GM12873 (cell line): ENCODE measurements around the gene CTNND2.

ENCODE experiments used
- TF ChIP-seq, protein P1 (sequence below): IDR thresholded peaks from 2 replicates; pipeline ENCODE4 v1.5.1; 2012; ENCODE audit warnings: low read depth, mild to moderate bottlenecking, moderate library complexity, low read length, control low read depth; ENCODE audit not compliant: insufficient read depth; ENCODE audit errors: missing control alignments

The CTNND2 gene

DNA sequence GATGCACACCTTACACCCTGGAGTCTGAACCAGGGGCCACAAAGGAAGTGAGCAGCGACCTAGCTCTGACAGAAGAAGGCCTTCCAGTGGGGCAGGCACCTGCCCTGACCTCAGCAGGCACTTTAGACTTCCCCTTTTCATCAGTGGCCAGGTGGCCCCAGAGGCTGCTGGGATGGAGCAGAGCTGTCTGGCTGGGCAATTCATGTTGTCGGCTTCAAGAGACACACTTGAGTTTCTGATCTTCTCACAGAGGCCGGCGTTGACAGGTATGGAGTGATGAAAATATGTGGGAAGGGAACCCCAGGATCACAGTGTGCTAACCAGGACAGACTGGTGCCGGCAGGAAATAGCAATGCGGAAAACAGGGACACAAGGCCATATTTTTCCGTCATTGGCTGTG lies 375.5 kb downstream of the CTNND2 start:
- TF ChIP-seq, protein P1, sequence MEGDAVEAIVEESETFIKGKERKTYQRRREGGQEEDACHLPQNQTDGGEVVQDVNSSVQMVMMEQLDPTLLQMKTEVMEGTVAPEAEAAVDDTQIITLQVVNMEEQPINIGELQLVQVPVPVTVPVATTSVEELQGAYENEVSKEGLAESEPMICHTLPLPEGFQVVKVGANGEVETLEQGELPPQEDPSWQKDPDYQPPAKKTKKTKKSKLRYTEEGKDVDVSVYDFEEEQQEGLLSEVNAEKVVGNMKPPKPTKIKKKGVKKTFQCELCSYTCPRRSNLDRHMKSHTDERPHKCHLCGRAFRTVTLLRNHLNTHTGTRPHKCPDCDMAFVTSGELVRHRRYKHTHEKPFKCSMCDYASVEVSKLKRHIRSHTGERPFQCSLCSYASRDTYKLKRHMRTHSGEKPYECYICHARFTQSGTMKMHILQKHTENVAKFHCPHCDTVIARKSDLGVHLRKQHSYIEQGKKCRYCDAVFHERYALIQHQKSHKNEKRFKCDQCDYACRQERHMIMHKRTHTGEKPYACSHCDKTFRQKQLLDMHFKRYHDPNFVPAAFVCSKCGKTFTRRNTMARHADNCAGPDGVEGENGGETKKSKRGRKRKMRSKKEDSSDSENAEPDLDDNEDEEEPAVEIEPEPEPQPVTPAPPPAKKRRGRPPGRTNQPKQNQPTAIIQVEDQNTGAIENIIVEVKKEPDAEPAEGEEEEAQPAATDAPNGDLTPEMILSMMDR, result no peak

DNA sequence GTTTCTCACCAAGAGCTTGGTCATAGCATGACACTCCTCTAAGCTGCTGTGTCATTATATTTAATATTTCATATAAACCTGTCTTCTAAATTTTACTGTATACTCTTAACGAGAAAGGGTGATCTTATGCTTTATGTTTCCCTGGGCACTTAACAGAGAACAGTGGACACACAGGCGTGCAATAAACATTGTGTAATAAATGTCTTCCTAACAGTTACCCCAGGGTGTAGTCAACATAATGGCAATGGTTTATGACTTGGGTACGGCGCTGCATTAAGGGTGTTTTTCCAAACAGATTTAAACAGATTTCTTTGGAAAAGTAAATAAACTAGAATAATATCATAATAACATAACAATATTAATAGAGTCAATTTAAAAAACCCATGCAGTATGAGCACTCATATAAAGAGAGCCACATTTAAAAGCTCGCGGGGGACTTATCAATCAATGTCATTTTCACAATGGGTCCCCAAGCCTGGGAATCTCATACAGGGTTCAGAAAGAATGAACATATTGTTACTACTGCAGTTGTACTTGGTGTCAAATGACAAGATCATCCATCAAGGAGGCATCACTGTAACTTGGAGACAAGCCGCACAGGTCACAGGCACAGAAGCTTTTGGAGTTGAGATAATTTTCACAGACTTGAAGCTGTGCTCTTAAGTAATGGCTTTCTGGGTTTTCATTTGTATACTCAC lies 376.4 kb downstream of the CTNND2 start:
- TF ChIP-seq, protein P1, result no peak

DNA sequence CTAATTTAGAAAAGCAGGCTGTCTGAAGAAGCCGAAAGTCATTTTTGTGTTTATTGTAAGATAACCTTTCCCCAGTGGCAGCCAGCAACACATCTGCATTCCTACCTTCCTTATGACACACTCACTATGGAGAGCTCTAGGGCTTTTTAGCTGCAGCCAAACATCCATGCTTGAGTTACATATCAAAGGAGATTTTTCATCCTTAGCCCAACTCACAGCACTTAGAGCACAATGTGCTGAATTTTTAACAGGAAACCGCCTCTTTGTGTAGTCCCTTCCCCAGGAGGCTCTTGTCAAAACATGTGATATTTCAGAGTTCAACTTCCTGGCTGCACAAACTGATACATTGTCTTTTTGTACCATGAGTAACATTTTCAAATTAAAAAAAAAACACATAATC lies 379.2 kb downstream of the CTNND2 start:
- TF ChIP-seq, protein P1, result no peak

DNA sequence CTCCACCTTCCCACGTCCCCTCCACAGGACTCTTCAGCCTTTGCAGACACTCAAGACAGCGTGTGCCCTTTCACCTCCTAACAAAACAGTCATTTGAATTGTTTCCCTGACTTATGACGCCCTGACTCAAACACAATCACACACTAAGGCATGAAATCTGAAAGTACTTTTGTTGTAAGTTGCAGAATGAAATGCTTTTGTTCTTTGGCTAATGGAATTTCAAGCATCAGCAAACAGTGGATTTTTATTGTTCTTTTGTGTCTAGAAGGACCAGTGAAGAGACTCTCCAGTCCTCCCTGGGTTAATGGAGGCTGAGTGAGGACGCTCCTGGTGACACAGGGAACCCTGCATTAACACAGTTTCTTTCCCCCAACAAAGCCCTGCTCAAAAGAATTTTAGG lies 380.1 kb downstream of the CTNND2 start:
- TF ChIP-seq, protein P1, result no peak

DNA sequence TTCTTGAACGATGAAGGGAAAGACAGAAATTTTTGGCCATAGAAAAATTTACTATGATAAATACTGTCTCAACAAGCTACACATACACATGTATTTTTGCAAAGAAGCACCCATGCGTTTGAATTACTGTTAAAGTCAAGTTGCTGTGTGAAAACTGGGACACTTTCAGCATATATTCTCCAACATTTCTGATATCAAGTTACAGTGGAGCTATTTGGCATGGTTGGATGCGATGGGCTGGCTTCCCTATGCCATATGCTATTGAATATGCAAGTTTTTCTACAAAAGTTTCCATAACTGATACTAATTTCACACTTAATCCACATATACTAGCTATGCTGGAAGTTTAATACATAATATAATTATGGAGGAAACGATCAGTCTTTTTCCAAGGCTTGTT lies 381.4 kb downstream of the CTNND2 start:
- TF ChIP-seq, protein P1, result no peak

DNA sequence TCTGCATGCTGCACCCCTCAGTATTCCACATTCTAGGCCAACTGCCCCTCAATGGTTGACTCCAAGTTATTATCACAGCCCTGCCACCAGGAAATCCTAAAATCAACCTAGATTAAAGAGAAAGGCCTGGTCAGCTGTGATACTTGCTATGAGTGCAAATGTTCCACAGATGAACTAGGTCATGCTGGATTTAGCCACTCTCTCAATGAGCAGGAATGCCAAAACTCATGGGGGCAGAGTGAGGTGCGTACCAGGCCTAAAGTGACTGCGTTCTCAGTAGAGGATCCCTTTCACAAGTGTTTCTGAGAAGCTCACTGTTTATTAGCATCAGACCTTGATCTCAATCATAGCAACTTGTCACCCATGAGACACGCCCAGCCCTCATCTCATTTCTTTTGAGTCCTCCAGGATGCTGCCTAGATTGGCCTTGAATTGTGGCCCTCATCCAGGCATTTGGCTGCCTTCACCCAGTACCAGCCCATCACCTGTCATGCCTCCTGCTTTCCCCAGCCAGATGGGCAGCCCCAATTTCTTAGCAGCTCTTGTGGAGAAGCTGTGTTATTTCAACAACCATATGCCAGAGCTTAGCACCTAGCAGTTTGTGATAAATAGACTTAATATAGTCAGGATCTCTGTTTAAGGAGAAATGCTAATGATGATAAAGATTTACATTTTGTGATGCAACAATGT lies 383.9 kb downstream of the CTNND2 start:
- TF ChIP-seq, protein P1, result no peak

DNA sequence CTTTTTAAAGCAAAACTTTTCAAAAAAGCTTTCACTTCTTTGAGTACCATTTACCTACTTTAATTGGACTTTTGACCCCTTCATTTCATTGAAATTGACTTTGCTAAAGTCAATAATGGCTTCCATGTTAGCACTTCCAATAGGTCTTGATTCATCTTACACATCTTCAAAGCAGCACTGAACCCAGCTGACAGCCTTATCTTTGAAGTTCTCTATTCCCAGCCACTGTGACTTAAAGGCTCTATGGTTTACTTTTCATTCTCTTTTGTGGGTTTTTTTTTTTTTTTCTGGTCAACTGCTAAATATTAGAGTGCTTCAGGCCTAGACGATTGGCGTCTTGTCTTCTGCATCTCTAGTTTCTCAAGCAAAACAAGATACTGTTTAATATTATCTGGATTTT lies 385.0 kb downstream of the CTNND2 start:
- TF ChIP-seq, protein P1, result no peak
